Panc1 (cell line): Measurements from ENCODE around the gene TMEM164. TPM values are rescaled to one million over a fixed set of nuclear protein-coding genes. Genes with fewer than 3 reads are reported as not detected.

Experiments used
- ATAC-seq: fragments of 200-7000 bp; cut with Tn5 transposase; 2 replicates; pipeline ENCODE4 v1.9.1; 2020; ENCODE audit warnings: mild to moderate bottlenecking, moderate library complexity
- BruUV-seq: library from RNA; stranded (reverse); fragments of 400-500 nt; replicated peaks from 2 replicates; lab custom pipeline; 2021; lab: Mats Ljungman, UMichigan
- CTCF ChIA-PET: fragments of 300-600 bp; sonication (Branson Sonifier 250); formaldehyde crosslinking; loops from one replicate; lab custom pipeline; 2022; ENCODE audit warnings: antibody characterized with exemption; lab: Charles Lee
- POLR2A ChIA-PET: fragments of 300-600 bp; sonication (Branson Sonifier 250); formaldehyde crosslinking; loops from one replicate; lab custom pipeline; 2022; ENCODE audit warnings: antibody characterized with exemption; lab: Charles Lee
- DNase-seq: peaks from one replicate; pipeline ENCODE4 v3.0.0-alpha.2; 2010; ENCODE audit warnings: low read depth, low spot score
- H3K27ac ChIP-seq: 2 replicates; pipeline ENCODE4 v1.5.1; 2011; ENCODE audit warnings: mild to moderate bottlenecking, low read length, inconsistent platforms
- H3K27me3 ChIP-seq: fragments of 200-500 bp; sonication (Bioruptor generic); 2 replicates; pipeline ENCODE4 v1.6.0; 2014; ENCODE audit warnings: low read length, inconsistent platforms; ENCODE audit not compliant: control insufficient read depth, insufficient read depth
- H3K36me3 ChIP-seq: fragments of 200-500 bp; sonication (Bioruptor generic); 2 replicates; pipeline ENCODE4 v1.5.1; 2014; ENCODE audit warnings: inconsistent platforms, mild to moderate bottlenecking, low read length, moderate library complexity; ENCODE audit not compliant: control insufficient read depth, insufficient read depth
- H3K4me1 ChIP-seq: 2 replicates; pipeline ENCODE4 v1.5.1; 2011; ENCODE audit warnings: inconsistent platforms, mild to moderate bottlenecking, low read length, moderate library complexity; ENCODE audit not compliant: control insufficient read depth, insufficient read depth
- H3K4me3 ChIP-seq, 2 experiments: 2 replicates each; pipeline ENCODE4 v1.5.1; 2011 to 2012; ENCODE audit warnings: low read depth in 2 of 2, low read length in 2 of 2, mild to moderate bottlenecking in 2 of 2, inconsistent platforms in 1 of 2, moderate library complexity in 1 of 2
- H3K9me3 ChIP-seq: fragments of 200-500 bp; sonication (Bioruptor generic); 2 replicates; pipeline ENCODE4 v1.5.1; 2014; ENCODE audit warnings: low read depth, mild to moderate bottlenecking, inconsistent platforms, low read length, moderate library complexity; ENCODE audit not compliant: control insufficient read depth, insufficient read depth
- CTCF ChIP-seq: fragments of 450-650 bp; IDR thresholded peaks from 2 replicates; pipeline ENCODE4 v1.5.1; 2017; ENCODE audit warnings: mild to moderate bottlenecking
- POLR2AphosphoS5 ChIP-seq: IDR thresholded peaks from 2 replicates; pipeline ENCODE4 v1.6.1; 2012; ENCODE audit warnings: mild to moderate bottlenecking, low read depth, low read length, moderate library complexity
- REST ChIP-seq, 2 experiments: IDR thresholded peaks; 2 replicates each; pipeline ENCODE4 v1.6.1; 2011 to 2012; ENCODE audit warnings: low read depth in 2 of 2, control low read depth in 1 of 2, low read length in 1 of 2, mild to moderate bottlenecking in 1 of 2, moderate library complexity in 1 of 2; ENCODE audit not compliant: insufficient read depth in 1 of 2
- SIN3A ChIP-seq: IDR thresholded peaks from 2 replicates; pipeline ENCODE4 v1.6.1; 2012; ENCODE audit warnings: low read depth, mild to moderate bottlenecking, low read length, moderate library complexity, borderline replicate concordance; ENCODE audit not compliant: insufficient read depth
- TCF7L2 ChIP-seq: IDR thresholded peaks from 2 replicates; pipeline ENCODE4 v1.6.1; 2011; ENCODE audit warnings: mild to moderate bottlenecking, low read depth, low read length, inconsistent platforms
- in situ Hi-C: cut with HindIII; loops from 2 replicates; pipeline ENCODE4 v1.10.0; 2016; ENCODE audit warnings: low sequenced_read_pairs, low pct_unique_long_range_greater_than_20kb
- intact Hi-C: fragments of 100-400 bp; cut with micrococcal nuclease; formaldehyde crosslinking; loops from one replicate; pipeline ENCODE4 v1.10.0; 2022; ENCODE audit not compliant: unreplicated experiment
- total RNA-seq: library from RNA; stranded (reverse); gene quantifications from one replicate; pipeline ENCODE4 v1.2.1, GENCODE V29; 2021; ENCODE audit not compliant: unreplicated experiment

TMEM164 gene
- total RNA-seq, 1 experiment from 2014 or later: 32.8 TPM

GRCh38 chrX:110004731-110005369, 1.9 kb downstream of the TMEM164 start:
- 0 out of 2 replicates have a peak, but pooled peaks cover 8% of the 10 kb centered on the region for H3K4me1 ChIP-seq
- ChIA-PET POLR2A (no interaction called here), CTCF (interaction anchor here (1.4 kb wide), 1 partner anchor 141 kb away, joined by 3 read pairs; no protein-coding TSS in a partner anchor)
- ATAC-seq (no peak), DNase-seq (no peak)
- TF ChIP-seq CTCF (no peak), REST (IDR thresholded peaks at IDR 0.05; ENCODE audit: insufficient read depth in 1 of 2, low read depth in 2 of 2, low read length in 1 of 2) (no peak), POLR2AphosphoS5 (no peak), TCF7L2 (no peak), SIN3A (no peak)
- H3K36me3 ChIP-seq: 0 out of 2 replicates have a peak, but pooled peaks cover 2% of the 10 kb centered on the region
- no TSS peak for BruUV-seq
- no peak overlapping the region for H3K27ac ChIP-seq
- no peaks in the 10 kb centered on the region for H3K27me3 ChIP-seq
- H3K9me3 ChIP-seq: no peaks in the 10 kb centered on the region
- intact Hi-C loops: no loop called here
- in situ Hi-C loops: no loop called here
- no peak overlapping the region for H3K4me3 ChIP-seq

- no TSS peak for BruUV-seq
- CTCF ChIA-PET: interaction anchor here (1.4 kb wide), 1 partner anchor 140 kb away, joined by 3 read pairs; no protein-coding TSS in a partner anchor
Measured at GRCh38 chrX:110006161-110006560, 3.2 kb downstream of the TMEM164 start.

More at GRCh38 chrX:110006161-110006560, 3.2 kb downstream of the TMEM164 start:
- Histone ChIP-seq H3K27ac (no peak overlapping the region), H3K9me3 (no peaks in the 10 kb centered on the region), H3K27me3 (no peaks in the 10 kb centered on the region), H3K4me1 (0 out of 2 replicates have a peak, but pooled peaks cover 8% of the 10 kb centered on the region), H3K36me3 (0 out of 2 replicates have a peak, but pooled peaks cover 2% of the 10 kb centered on the region), H3K4me3 (no peak overlapping the region)
- ATAC-seq (no peak), DNase-seq (no peak)
- POLR2A ChIA-PET: no interaction called here
- in situ Hi-C loops: no loop called here
- intact Hi-C loops: no loop called here
- TF ChIP-seq SIN3A (no peak), TCF7L2 (no peak), CTCF (no peak), REST (IDR thresholded peaks at IDR 0.05; ENCODE audit: insufficient read depth in 1 of 2, low read depth in 2 of 2, low read length in 1 of 2) (no peak), POLR2AphosphoS5 (no peak)
